Measurements from ENCODE around the gene IL22RA1. TPM values are rescaled to one million over a fixed set of nuclear protein-coding genes. Genes with fewer than 3 reads are reported as not detected.

IL22RA1 gene
- total RNA-seq, 1 experiment from 2014 or later = 1.2 TPM

DNA sequence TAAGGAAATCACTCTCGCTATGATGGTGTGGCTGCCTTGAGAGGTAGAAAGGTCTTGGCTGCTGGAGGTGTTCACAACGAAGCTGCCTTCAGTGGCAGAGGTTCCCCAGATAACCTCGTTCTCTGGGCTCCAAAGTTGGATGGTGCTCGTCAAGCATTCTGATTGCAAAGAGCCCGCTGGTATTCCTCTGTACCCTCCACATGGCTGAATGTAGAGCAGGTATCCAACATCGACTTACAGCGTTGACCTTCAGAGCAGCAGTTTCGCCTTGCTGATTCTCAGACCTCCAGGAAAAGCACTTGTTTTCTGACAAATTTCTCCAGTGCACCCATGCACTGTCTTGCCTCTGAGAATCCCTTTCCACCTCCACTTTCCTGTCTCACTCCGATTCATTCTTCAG lies 4.3 kb upstream of the IL22RA1 start:
- H3K27ac ChIP-seq (ENCODE audit: low read length) = no peak overlapping the region
- no peaks in the 10 kb centered on the region for H3K9me2 ChIP-seq (replicated peaks; ENCODE audit: low read length)
- H3K27me3 ChIP-seq (ENCODE audit: low read length) = no peaks in the 10 kb centered on the region
- H3K9ac ChIP-seq (ENCODE audit: low read length) = no peak overlapping the region
- no TSS peak for BruUV-seq (replicated peaks)
- DNase-seq (no peak), ATAC-seq (no peak)
- CTCF ChIA-PET = no interaction called here
- H2AFZ ChIP-seq (ENCODE audit: low read length) = no peak overlapping the region
- no peaks in the 10 kb centered on the region for H3K79me2 ChIP-seq (ENCODE audit: low read length)
- POLR2A ChIA-PET (ENCODE audit: unreplicated experiment) = no interaction called here
- H3K4me1 ChIP-seq (ENCODE audit: insufficient read depth, low read length) = peaks cover 34% of the 10 kb centered on the region
- no peaks in the 10 kb centered on the region for H4K20me1 ChIP-seq (ENCODE audit: low read length)
- no peak overlapping the region for H3K4me2 ChIP-seq (ENCODE audit: low read length)
- no peak overlapping the region for H3K4me3 ChIP-seq (ENCODE audit: low read length)
- no peaks in the 10 kb centered on the region for H3K36me3 ChIP-seq (ENCODE audit: low read depth, low read length)
- H3F3A ChIP-seq (ENCODE audit: low read length, unreplicated experiment) = no peaks in the 10 kb centered on the region
- no peaks in the 10 kb centered on the region for H3K9me3 ChIP-seq (ENCODE audit: low read length)
- intact Hi-C loops (cut with micrococcal nuclease) = no loop called here
- TF ChIP-seq CTCF (conservative IDR thresholded peaks at IDR 0.05; ENCODE audit: low read depth, low read length) = no peak

DNA sequence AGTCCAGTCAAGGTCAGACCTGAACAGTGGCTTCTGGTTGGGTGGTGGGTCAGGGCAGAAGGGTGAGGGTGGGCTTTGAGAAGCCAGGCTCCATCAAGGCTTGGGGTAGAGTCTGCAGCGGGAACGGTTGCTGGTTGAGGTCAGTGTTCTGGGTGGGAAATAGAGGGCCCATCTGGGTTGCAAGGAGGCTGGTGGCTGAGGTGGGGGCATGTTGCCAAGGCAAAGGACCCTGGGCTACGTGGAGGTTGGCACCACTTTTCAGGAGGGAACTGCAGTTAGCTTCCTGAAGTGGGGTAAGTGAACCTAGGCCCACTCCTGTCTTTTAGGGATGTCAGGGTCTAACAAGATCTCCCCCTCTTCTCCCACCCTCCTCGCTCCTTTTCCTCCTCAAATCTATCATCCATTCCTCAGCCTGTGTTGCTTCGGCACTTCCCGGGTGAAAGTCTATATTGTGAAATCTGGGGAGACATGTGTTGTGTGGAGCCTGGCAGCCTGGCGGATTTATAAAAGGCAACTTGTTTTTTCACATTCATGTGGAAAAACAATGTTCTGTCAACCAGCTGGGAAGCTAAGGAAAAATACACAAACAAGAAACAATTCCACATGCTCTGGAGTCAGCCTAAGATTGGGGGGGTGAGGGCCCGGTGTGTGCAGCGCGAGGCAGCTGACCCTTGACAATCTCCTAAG lies 1.5 kb downstream of the IL22RA1 start:
- Histone ChIP-seq H3K9me2 (replicated peaks; ENCODE audit: low read length) (no peaks in the 10 kb centered on the region), H3K4me3 (ENCODE audit: low read length) (no peak overlapping the region), H3K79me2 (ENCODE audit: low read length) (no peaks in the 10 kb centered on the region), H3K9me3 (ENCODE audit: low read length) (no peaks in the 10 kb centered on the region), H3K27ac (ENCODE audit: low read length) (no peak overlapping the region), H3K27me3 (ENCODE audit: low read length) (no peaks in the 10 kb centered on the region), H4K20me1 (ENCODE audit: low read length) (no peaks in the 10 kb centered on the region), H3F3A (ENCODE audit: low read length, unreplicated experiment) (no peaks in the 10 kb centered on the region), H3K4me1 (ENCODE audit: insufficient read depth, low read length) (peaks cover 11% of the 10 kb centered on the region; the same call in 1 of the 2 replicates), H3K4me2 (ENCODE audit: low read length) (no peak overlapping the region), H3K9ac (ENCODE audit: low read length) (no peak overlapping the region), H2AFZ (ENCODE audit: low read length) (no peak overlapping the region), H3K36me3 (ENCODE audit: low read depth, low read length) (no peaks in the 10 kb centered on the region)
- BruUV-seq (replicated peaks) = no TSS peak
- ATAC-seq = no peak
- intact Hi-C loops (cut with micrococcal nuclease) = no loop called here
- DNase-seq = no peak
- TF ChIP-seq CTCF (conservative IDR thresholded peaks at IDR 0.05; ENCODE audit: low read depth, low read length) = no peak
- no peak for TF ChIP-seq EZH2phosphoT487 (IDR thresholded peaks at IDR 0.05; ENCODE audit: borderline replicate concordance, low read length)
- no peak for TF ChIP-seq EZH2 (IDR thresholded peaks at IDR 0.05; ENCODE audit: low read length, unreplicated experiment)
- CTCF ChIA-PET = no interaction called here
- POLR2A ChIA-PET (ENCODE audit: unreplicated experiment) = no interaction called here

DNA sequence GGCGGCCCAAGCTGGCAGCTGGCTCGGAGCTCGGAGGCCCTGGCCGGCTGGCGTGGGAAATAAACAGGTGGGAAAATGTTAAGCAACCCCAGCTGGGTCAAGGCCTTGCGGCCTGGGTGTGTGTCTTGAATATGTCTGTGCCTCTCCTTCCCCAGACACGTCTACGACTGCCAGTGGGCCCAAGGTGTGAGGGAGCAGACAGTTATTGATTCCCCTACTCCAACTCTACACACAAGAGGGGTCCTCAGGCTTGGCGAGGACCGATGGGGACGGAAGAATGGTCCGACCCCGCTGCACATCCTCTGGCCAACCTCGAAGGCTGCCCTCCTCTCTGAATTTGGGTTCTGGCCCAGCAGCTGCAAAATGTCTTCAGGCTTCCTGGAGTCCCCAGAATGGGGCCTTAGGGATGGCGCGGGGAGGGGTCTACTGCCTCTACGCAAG lies 2.2 kb downstream of the IL22RA1 start:
- DNase-seq (no peak), ATAC-seq (no peak)
- H3K27me3 ChIP-seq (ENCODE audit: low read length) = no peaks in the 10 kb centered on the region
- no TSS peak for BruUV-seq (replicated peaks)
- H3F3A ChIP-seq (ENCODE audit: low read length, unreplicated experiment) = no peaks in the 10 kb centered on the region
- H3K79me2 ChIP-seq (ENCODE audit: low read length) = no peaks in the 10 kb centered on the region
- no peak overlapping the region for H3K4me2 ChIP-seq (ENCODE audit: low read length)
- no peak overlapping the region for H3K27ac ChIP-seq (ENCODE audit: low read length)
- no peak overlapping the region for H2AFZ ChIP-seq (ENCODE audit: low read length)
- H3K4me1 ChIP-seq (ENCODE audit: insufficient read depth, low read length) = peaks cover 11% of the 10 kb centered on the region; the same call in 1 of the 2 replicates
- ChIA-PET POLR2A (ENCODE audit: unreplicated experiment) (no interaction called here), CTCF (no interaction called here)
- no peaks in the 10 kb centered on the region for H3K36me3 ChIP-seq (ENCODE audit: low read depth, low read length)
- no peak overlapping the region for H3K4me3 ChIP-seq (ENCODE audit: low read length)
- H3K9ac ChIP-seq (ENCODE audit: low read length) = no peak overlapping the region
- intact Hi-C loops (cut with micrococcal nuclease) = no loop called here
- H4K20me1 ChIP-seq (ENCODE audit: low read length) = no peaks in the 10 kb centered on the region
- H3K9me3 ChIP-seq (ENCODE audit: low read length) = no peaks in the 10 kb centered on the region
- no peaks in the 10 kb centered on the region for H3K9me2 ChIP-seq (replicated peaks; ENCODE audit: low read length)
- no peak for TF ChIP-seq EZH2phosphoT487 (IDR thresholded peaks at IDR 0.05; ENCODE audit: borderline replicate concordance, low read length)
- TF ChIP-seq EZH2 (IDR thresholded peaks at IDR 0.05; ENCODE audit: low read length, unreplicated experiment) = no peak
- no peak for TF ChIP-seq CTCF (conservative IDR thresholded peaks at IDR 0.05; ENCODE audit: low read depth, low read length)

All from PC-3 (cell line).